HepG2 (cell line): ENCODE results near the gene SIRT6. TPM values are rescaled to one million over a fixed set of nuclear protein-coding genes. Genes with fewer than 3 reads are reported as not detected.

Source experiments
- BCL6 ChIP-seq: IDR thresholded peaks from 2 replicates; pipeline ENCODE4 v1.6.1; 2016; ENCODE audit warnings: missing genetic modification reagents, missing compliant biosample characterization
- CEBPG ChIP-seq: IDR thresholded peaks from 2 replicates; pipeline ENCODE4 v1.6.1; 2016
- GABPA ChIP-seq, 2 experiments: IDR thresholded peaks; 2 replicates each; pipeline ENCODE4 v1.6.1; 2011 to 2016; ENCODE audit warnings: low read depth in 2 of 2, low read length in 1 of 2, missing biosample characterization in 1 of 2, missing genetic modification characterization in 1 of 2
- HDAC2 ChIP-seq: sonication (generic); formaldehyde crosslinking; IDR thresholded peaks from 2 replicates; pipeline ENCODE4 v1.4.0; 2020; ENCODE audit warnings: missing genetic modification reagents
- HNF4A ChIP-seq: sonication (generic); formaldehyde crosslinking; IDR thresholded peaks from 2 replicates; pipeline ENCODE4 v1.4.0; 2020; ENCODE audit warnings: missing genetic modification reagents
- KIAA2018 ChIP-seq: sonication (generic); formaldehyde crosslinking; IDR thresholded peaks from 2 replicates; pipeline ENCODE4 v1.5.0; 2020; ENCODE audit warnings: mild to moderate bottlenecking, missing genetic modification reagents, borderline replicate concordance
- NCOR1 ChIP-seq: fragments of 200-600 bp; sonication (generic); IDR thresholded peaks from 2 replicates; pipeline ENCODE4 v1.7.0; 2017; ENCODE audit warnings: antibody characterized with exemption, low read length, borderline replicate concordance
- NR2F1 ChIP-seq, 2 experiments: fragments of 450-650 bp in 1 of 2; formaldehyde crosslinking in 1 of 2; IDR thresholded peaks; 2 replicates each; pipeline versions ENCODE4 v1.5.0 to v1.6.1; 2016 to 2020; ENCODE audit warnings: mild to moderate bottlenecking in 1 of 2, missing compliant biosample characterization in 1 of 2, missing genetic modification reagents in 1 of 2, moderate library complexity in 1 of 2
- PATZ1 ChIP-seq: sonication (generic); formaldehyde crosslinking; IDR thresholded peaks from 2 replicates; pipeline ENCODE4 v1.4.0; 2020; ENCODE audit warnings: missing genetic modification reagents
- PRPF4 ChIP-seq: fragments of 200-400 bp; formaldehyde crosslinking; IDR thresholded peaks from 2 replicates; pipeline ENCODE4 v1.6.1; 2016; ENCODE audit warnings: low read length, low read depth; ENCODE audit not compliant: poor library complexity, severe bottlenecking
- SOX13 ChIP-seq, 3 experiments: fragments of 450-650 bp in 1 of 3; sonication (generic) in 1 of 3; formaldehyde crosslinking in 1 of 3; IDR thresholded peaks in 2 of 3; conservative IDR thresholded peaks in 1 of 3; 2 replicates each; pipeline versions ENCODE4 v1.5.0 to v1.6.1; 2016 to 2020; ENCODE audit warnings: antibody characterized with exemption in 1 of 3, mild to moderate bottlenecking in 1 of 3, missing compliant biosample characterization in 1 of 3, missing genetic modification reagents in 1 of 3, moderate library complexity in 1 of 3
- TEAD3 ChIP-seq: optimal IDR thresholded peaks from 2 replicates; pipeline ENCODE3; 2016; ENCODE audit warnings: borderline replicate concordance
- ZFP1 ChIP-seq: IDR thresholded peaks from 2 replicates; pipeline ENCODE4 v1.6.1; 2016
- ZNF282 ChIP-seq: fragments of 450-650 bp; IDR thresholded peaks from 2 replicates; pipeline ENCODE4 v1.6.1; 2018; ENCODE audit not compliant: partially characterized antibody
- ZNF33A ChIP-seq: sonication (generic); formaldehyde crosslinking; IDR thresholded peaks from 2 replicates; pipeline ENCODE4 v1.5.1; 2020; ENCODE audit warnings: missing genetic modification reagents, mild to moderate bottlenecking, moderate library complexity, borderline replicate concordance
- ZNF770 ChIP-seq: sonication (generic); formaldehyde crosslinking; IDR thresholded peaks from 2 replicates; pipeline ENCODE4 v1.5.0; 2020; ENCODE audit warnings: mild to moderate bottlenecking, missing genetic modification reagents
- polyA plus RNA-seq, 8 experiments: library from polyadenylated mRNA; depleted of rRNA in 3 of 8; stranded (reverse) in 7 of 8; unstranded in 1 of 8; fragments of >200 nt; fragmentation: Illumina TruSeq in 4 of 8; extraction: Trizol in 4 of 8; gene quantifications; 2 replicates each; pipeline versions ENCODE4 v1.2.1 to v1.2.3, GENCODE V29; 2011 to 2016; ENCODE audit warnings: low read depth in 4 of 8, missing spikeins in 1 of 8, mixed read lengths in 1 of 8; ENCODE audit not compliant: insufficient read depth in 1 of 8
- total RNA-seq, 5 experiments: library from RNA; depleted of rRNA; stranded (reverse); fragments of >200 nt; fragmentation: Illumina TruSeq; extraction: Trizol; gene quantifications; 2 replicates each; pipeline ENCODE4 v1.2.3, GENCODE V29; 2016; ENCODE audit warnings: low read depth in 1 of 5

Gene SIRT6
- total and polyA plus RNA-seq, 2 of the 13 experiments (the other 11 are each of a cell fraction or from before 2014, with no cell fraction given) = 11.0 to 18.4 TPM

- no peak for TF ChIP-seq SOX13 (IDR thresholded peaks at IDR 0.05)
- peak in 1 of 2 experiments; percentile 60; a peak in 2 of 4 replicates for TF ChIP-seq SOX13 (CRISPR knock-in tag; conservative IDR thresholded peaks at IDR 0.05 in 1 of 2, IDR thresholded peaks at IDR 0.05 in 1 of 2)
- TF ChIP-seq ZFP1 (CRISPR knock-in tag) = no peak
- TF ChIP-seq ZNF282 = no peak
- TF ChIP-seq ZNF33A (CRISPR knock-in tag) = no peak
- TF ChIP-seq TEAD3 (CRISPR knock-in tag) = peak; percentile 12
- peak; percentile 27; the same call in 1 of the 2 replicates for TF ChIP-seq PATZ1 (CRISPR knock-in tag)
- peak; percentile 13 to 37; a peak in 1 of 4 replicates for TF ChIP-seq NR2F1 (CRISPR knock-in tag; IDR thresholded peaks at IDR 0.05)
- no peak for TF ChIP-seq GABPA (IDR thresholded peaks at IDR 0.05; ENCODE audit: low read depth, low read length)
- no peak for TF ChIP-seq GABPA (CRISPR knock-in tag; IDR thresholded peaks at IDR 0.05; ENCODE audit: low read depth)
- peak; percentile 16; the same call in 1 of the 2 replicates for TF ChIP-seq CEBPG (CRISPR knock-in tag)
- TF ChIP-seq ZNF770 (CRISPR knock-in tag) = peak; percentile 65; the same call in 1 of the 2 replicates
- TF ChIP-seq NCOR1 = peak; percentile 33; the same call in 1 of the 2 replicates
- TF ChIP-seq PRPF4 = no peak
- peak; percentile 44 for TF ChIP-seq HNF4A (CRISPR knock-in tag)
- TF ChIP-seq HDAC2 (CRISPR knock-in tag) = 0 out of 2 replicates have a peak, but pooled peaks have one; percentile 19
- peak; percentile 47; the same call in 1 of the 2 replicates for TF ChIP-seq BCL6
- TF ChIP-seq KIAA2018 (CRISPR knock-in tag) = no peak
These were observed 32.7 kb downstream of the SIRT6 start (continued) for GRCh38 chr19:4149518-4150288.
